Right atrium auricular region (tissue), 2 donors: ENCODE measurements around the gene ASXL1. TPM values are rescaled to one million over a fixed set of nuclear protein-coding genes. Genes with fewer than 3 reads are reported as not detected.

Experiments
- DNase-seq: peaks from one replicate; pipeline ENCODE4 v3.0.0-alpha.2; 2019; ENCODE audit warnings: low spot score
- H3K27ac ChIP-seq, 2 donors: fragments of 200-600 bp; sonication (generic); 1 replicate in 1 of 2; 2 replicates in 1 of 2; pipeline ENCODE4 v1.5.1; 2016 to 2019
- H3K27me3 ChIP-seq, 2 donors: fragments of 200-600 bp; sonication (generic); one replicate each; pipeline versions ENCODE4 v1.5.1 to v1.6.0; 2017 to 2019
- H3K36me3 ChIP-seq: fragments of 200-600 bp; sonication (generic); one replicate; pipeline ENCODE4 v1.5.1; 2016
- H3K4me1 ChIP-seq, 2 donors: fragments of 200-600 bp; sonication (generic); one replicate each; pipeline versions ENCODE4 v1.5.1 to v1.6.0; 2017 to 2019
- H3K4me3 ChIP-seq, 2 donors: fragments of 200-600 bp; sonication (generic); 1 replicate in 1 of 2; 2 replicates in 1 of 2; pipeline ENCODE4 v1.5.1; 2017 to 2019; ENCODE audit warnings: mild to moderate bottlenecking in 1 of 2, moderate library complexity in 1 of 2
- H3K9me3 ChIP-seq, 2 donors: fragments of 200-600 bp; sonication (generic); one replicate each; pipeline ENCODE4 v1.5.1; 2019
- total RNA-seq, 2 donors: library from RNA; depleted of rRNA; stranded (reverse); fragments of >200 nt; gene quantifications; one replicate each; pipeline ENCODE4 v1.1.0, GENCODE V29; 2016
- TF ChIP-seq, protein P1 (sequence below), 2 donors: fragments of 200-600 bp; sonication (generic); IDR thresholded peaks; one replicate each; pipeline ENCODE4 v1.5.1; 2019; ENCODE audit warnings: antibody characterized with exemption in 2 of 2

ASXL1 gene
- total RNA-seq, 2 donors from 2014 or later, result 15.9 to 30.5 TPM

DNA sequence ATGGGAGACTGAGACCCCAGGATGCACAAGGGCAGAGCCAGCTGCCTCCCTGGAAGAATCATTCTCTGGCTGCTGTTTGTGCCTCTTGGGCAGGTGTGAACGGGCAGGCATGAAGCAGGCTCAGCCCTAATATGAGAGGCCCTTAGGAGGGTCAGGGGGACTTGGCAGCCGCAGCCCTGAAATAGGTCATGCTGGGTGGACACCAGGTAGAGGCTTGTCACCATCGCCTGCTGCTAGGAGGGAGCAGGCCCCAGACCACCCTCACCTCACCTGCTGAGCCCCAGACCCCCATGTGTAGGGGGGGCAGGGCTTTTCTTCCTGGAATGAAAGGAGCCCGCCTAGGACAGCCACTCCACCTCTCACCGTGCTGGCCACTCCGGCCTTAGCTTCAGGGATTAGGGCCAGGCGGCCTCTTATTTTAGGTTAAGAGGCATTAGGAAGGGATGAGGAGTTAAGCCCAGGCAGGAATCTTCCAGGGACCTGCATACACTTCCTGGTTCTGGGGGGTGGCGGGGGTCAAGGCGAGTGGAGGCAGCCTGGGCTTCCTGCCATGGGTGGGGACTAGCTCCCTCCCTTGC is 92.4 kb downstream of the ASXL1 start:
- Histone ChIP-seq H3K9me3 (no peaks in the 10 kb centered on the region), H3K4me1 (peaks cover 0 to 54% of the 10 kb centered on the region in 2 donors), H3K4me3 (no peak overlapping the region), H3K27ac (no peak overlapping the region), H3K27me3 (no peaks in the 10 kb centered on the region), H3K36me3 (peaks cover 42% of the 10 kb centered on the region)
- TF ChIP-seq, protein P1, sequence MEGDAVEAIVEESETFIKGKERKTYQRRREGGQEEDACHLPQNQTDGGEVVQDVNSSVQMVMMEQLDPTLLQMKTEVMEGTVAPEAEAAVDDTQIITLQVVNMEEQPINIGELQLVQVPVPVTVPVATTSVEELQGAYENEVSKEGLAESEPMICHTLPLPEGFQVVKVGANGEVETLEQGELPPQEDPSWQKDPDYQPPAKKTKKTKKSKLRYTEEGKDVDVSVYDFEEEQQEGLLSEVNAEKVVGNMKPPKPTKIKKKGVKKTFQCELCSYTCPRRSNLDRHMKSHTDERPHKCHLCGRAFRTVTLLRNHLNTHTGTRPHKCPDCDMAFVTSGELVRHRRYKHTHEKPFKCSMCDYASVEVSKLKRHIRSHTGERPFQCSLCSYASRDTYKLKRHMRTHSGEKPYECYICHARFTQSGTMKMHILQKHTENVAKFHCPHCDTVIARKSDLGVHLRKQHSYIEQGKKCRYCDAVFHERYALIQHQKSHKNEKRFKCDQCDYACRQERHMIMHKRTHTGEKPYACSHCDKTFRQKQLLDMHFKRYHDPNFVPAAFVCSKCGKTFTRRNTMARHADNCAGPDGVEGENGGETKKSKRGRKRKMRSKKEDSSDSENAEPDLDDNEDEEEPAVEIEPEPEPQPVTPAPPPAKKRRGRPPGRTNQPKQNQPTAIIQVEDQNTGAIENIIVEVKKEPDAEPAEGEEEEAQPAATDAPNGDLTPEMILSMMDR (IDR thresholded peaks at IDR 0.05), result no peak
- no peak for DNase-seq

DNA sequence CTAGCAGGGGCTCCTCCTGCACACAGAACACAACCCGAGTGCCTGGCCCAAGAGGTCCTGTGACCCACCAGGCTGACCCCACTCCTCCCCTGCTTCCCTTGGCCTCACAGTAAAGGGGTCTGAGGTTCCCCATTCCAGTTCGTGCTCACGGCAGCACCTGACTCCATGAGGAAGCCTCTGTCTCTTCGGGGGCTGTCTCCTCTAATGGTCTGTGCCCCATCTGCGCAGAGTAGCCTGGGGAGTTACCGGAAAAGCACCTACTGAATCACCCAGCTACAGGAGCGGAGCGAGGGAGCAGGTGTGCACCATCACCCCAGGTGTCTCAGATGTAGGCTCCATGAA is 93.2 kb downstream of the ASXL1 start:
- H3K4me1 ChIP-seq, result peaks cover 0 to 47% of the 10 kb centered on the region in 2 donors
- TF ChIP-seq, protein P1 (IDR thresholded peaks at IDR 0.05), result no peak
- no peak for DNase-seq
- no peaks in the 10 kb centered on the region for H3K27me3 ChIP-seq
- H3K36me3 ChIP-seq, result peaks cover 41% of the 10 kb centered on the region
- H3K4me3 ChIP-seq, result no peak overlapping the region
- H3K27ac ChIP-seq, result no peak overlapping the region
- no peaks in the 10 kb centered on the region for H3K9me3 ChIP-seq

DNA sequence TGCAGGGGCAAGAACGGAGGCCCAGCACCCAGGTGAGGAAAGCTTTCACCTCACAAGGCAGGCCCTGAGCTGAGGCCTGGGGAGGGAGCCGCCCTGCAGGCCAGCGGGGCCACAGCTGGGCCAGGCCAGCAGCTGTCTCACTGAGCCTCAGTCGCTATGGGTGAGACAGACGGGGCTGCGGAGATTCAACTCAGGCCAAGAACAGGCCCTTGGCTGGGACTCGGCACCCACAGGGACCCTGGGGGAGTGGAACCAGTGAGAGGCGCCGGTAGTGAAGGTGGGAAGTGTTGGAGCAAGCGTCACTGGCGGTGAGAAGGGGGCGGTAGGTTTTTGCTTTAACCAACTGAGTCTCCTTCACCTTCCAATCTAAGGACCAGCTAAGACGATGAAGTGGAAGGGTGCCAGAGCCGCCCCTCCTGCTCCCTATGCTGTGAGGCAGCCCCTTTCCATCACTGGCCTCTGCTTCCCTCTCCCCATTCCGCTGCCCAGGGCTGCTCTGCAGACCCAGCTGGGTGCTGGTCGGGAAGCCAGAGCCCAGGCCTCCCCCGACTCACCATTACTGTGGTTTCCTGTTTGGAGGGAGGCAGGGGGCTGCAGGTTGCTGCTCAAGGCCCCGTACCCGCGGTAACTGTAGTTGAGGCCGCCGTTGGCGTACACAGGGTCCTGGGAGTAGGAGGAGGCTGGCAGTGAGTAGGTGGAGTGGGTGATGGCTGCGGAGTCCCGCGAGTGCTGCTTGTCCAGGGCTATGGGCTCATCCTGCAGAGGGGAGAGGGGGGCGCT is 93.7 kb downstream of the ASXL1 start:
- DNase-seq, result no peak
- no peak overlapping the region for H3K27ac ChIP-seq
- TF ChIP-seq, protein P1 (IDR thresholded peaks at IDR 0.05), result no peak
- H3K4me3 ChIP-seq, result no peak overlapping the region
- peaks cover 0 to 47% of the 10 kb centered on the region in 2 donors for H3K4me1 ChIP-seq
- no peaks in the 10 kb centered on the region for H3K9me3 ChIP-seq
- peaks cover 35% of the 10 kb centered on the region for H3K36me3 ChIP-seq
- no peaks in the 10 kb centered on the region for H3K27me3 ChIP-seq

DNA sequence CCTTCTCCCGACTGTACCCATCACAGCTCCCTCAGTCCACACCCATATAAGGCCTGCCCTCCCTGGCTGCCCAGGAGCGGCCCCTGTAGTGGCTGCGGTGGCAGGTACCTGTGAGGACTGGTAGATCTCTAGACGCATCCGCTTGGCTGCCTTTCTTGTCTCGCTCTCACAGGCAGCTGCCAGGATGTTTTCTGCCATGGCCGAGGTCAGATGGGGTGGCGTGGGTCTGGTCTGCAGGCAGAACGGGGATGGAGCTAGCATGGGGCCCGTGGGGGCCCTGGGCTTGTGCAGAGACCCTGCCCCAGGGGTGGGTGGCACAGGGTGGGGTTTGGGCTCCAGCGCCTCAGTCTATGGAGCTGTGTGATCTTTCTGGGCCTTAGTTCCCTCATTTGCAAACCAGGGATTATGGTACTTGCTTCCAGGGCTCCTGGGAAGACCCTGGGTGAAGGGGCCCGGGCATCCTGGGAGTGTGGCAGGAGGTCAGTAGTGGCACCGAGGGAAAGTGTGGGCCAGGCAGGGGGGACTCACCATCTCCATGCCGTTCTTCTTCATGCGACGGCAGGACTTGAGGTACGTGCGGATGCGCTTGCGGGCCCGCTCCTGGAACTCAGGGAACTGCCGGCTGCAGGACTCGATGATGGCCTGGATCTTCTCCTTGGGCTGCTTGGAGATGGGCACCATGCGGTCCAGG is 94.8 kb downstream of the ASXL1 start:
- Histone ChIP-seq H3K9me3 (no peaks in the 10 kb centered on the region), H3K27me3 (no peaks in the 10 kb centered on the region), H3K4me3 (no peak overlapping the region), H3K36me3 (peaks cover 35% of the 10 kb centered on the region), H3K27ac (no peak overlapping the region), H3K4me1 (peaks cover 0 to 47% of the 10 kb centered on the region in 2 donors)
- no peak for DNase-seq
- TF ChIP-seq, protein P1 (IDR thresholded peaks at IDR 0.05), result no peak

DNA sequence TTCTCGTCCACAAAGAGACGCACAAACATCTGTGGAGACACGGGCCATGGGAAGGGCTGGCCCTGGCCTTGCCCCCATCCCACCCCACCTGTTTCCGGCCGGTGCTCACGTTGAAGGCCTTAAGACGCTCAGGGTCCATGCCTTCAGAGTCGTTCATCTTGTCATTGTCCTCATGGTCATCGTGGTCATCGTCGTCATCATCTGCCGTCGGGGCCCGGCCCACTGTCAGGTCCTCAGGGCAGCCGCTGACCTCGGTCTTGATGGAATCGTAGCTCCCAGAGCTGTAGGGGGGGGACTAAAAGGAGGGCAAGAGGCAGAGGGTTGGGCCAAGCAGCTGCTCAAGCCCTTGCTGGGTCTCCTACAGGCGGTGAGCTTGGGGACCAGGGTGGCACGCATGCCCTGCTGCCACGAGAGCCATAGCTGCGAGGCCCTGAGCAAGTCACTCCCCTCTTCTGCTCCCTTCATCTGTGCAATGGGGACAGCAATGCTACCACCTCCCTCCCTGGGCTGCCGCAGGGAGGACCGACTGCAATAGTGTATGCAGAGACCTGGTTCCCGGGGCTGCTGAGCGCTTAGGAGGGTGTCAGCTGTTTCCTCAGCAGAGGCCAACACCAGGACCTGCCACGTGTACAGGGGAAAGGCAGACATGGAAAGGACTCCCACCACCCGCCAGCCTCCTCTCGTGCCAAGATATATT is 95.5 kb downstream of the ASXL1 start:
- no peak overlapping the region for H3K4me3 ChIP-seq
- no peaks in the 10 kb centered on the region for H3K27me3 ChIP-seq
- no peaks in the 10 kb centered on the region for H3K9me3 ChIP-seq
- no peak for DNase-seq
- H3K27ac ChIP-seq, result no peak overlapping the region
- TF ChIP-seq, protein P1 (IDR thresholded peaks at IDR 0.05), result no peak
- peaks cover 0 to 47% of the 10 kb centered on the region in 2 donors for H3K4me1 ChIP-seq
- peaks cover 35% of the 10 kb centered on the region for H3K36me3 ChIP-seq
